Measurements from ENCODE around the gene MED13L.

MED13L gene

GRCh38 chr12:116092162-116092561 is 185.3 kb downstream of the MED13L start:
- TF ChIP-seq, protein P1, sequence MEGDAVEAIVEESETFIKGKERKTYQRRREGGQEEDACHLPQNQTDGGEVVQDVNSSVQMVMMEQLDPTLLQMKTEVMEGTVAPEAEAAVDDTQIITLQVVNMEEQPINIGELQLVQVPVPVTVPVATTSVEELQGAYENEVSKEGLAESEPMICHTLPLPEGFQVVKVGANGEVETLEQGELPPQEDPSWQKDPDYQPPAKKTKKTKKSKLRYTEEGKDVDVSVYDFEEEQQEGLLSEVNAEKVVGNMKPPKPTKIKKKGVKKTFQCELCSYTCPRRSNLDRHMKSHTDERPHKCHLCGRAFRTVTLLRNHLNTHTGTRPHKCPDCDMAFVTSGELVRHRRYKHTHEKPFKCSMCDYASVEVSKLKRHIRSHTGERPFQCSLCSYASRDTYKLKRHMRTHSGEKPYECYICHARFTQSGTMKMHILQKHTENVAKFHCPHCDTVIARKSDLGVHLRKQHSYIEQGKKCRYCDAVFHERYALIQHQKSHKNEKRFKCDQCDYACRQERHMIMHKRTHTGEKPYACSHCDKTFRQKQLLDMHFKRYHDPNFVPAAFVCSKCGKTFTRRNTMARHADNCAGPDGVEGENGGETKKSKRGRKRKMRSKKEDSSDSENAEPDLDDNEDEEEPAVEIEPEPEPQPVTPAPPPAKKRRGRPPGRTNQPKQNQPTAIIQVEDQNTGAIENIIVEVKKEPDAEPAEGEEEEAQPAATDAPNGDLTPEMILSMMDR (IDR thresholded peaks at IDR 0.05; ENCODE audit: low read depth, low read length, missing control alignments) = no peak
- DNase-seq (ENCODE audit: low read depth) = no peak
- H3K4me3 ChIP-seq (ENCODE audit: low read depth, low read length) = no peak overlapping the region

DNA sequence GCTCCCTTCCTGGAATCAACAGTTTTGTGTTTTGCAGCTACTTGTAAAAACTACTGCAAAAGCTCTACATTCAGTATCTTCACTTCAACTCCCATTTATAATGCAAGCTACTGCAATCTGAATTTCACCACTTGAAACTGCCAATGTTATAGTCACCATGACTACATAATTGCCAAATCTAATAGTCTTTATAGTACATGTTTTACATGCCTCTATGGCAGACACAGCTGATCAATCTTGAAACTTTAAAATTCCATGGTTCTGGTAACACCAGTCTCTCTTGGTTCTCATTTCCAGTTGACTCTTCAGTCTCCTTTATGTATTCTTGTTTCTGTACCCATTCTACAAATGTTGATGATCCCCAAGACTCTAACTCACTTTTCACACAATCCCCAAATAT is 185.9 kb downstream of the MED13L start:
- TF ChIP-seq, protein P1 (IDR thresholded peaks at IDR 0.05; ENCODE audit: low read depth, low read length, missing control alignments) = no peak

DNA sequence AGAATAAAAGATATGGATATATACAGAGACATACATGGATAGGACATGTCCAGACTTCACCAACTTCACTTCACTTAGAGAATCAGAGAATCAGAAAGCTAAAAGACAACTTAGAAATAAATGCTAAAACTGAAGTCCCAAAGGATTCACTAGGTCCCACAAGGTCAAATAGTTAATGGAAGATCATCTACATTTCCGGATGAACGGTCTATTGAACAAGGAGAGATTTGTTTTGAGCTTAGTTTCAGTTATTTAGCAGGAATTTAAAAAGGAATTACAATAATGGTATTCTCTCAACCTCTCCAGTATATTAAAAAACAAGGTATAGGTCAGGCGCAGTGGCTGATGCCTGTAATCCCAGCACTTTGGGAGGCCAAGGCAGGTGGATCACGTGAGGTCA is 187.0 kb downstream of the MED13L start:
- no peak overlapping the region for H3K4me3 ChIP-seq (ENCODE audit: low read depth, low read length)
- TF ChIP-seq, protein P1 (IDR thresholded peaks at IDR 0.05; ENCODE audit: low read depth, low read length, missing control alignments) = no peak
- DNase-seq (ENCODE audit: low read depth) = no peak

More for the DNA sequence above, 185.9 kb downstream of the MED13L start:
- no peak overlapping the region for H3K4me3 ChIP-seq (ENCODE audit: low read depth, low read length)
- no peak for DNase-seq (ENCODE audit: low read depth)

DNA sequence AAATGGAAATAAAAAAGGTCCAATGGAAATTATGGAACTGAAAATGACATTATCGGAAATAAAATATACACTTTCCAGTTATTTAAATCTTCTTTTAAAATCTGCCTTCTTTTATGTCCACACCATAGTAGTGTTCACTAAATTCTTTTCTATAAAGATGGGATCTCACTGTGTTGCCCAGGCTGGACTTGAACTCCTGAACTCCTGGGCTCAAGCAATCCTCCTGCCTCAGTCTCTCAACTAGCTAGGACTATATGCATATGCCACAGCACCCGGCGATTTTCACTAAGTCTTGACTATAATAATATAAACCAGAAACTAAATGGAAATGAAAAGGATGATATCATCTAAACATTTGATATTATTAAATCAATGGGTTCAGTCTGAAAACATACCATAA is 188.4 kb downstream of the MED13L start:
- DNase-seq (ENCODE audit: low read depth) = no peak
- H3K4me3 ChIP-seq (ENCODE audit: low read depth, low read length) = no peak overlapping the region
- TF ChIP-seq, protein P1 (IDR thresholded peaks at IDR 0.05; ENCODE audit: low read depth, low read length, missing control alignments) = no peak

DNA sequence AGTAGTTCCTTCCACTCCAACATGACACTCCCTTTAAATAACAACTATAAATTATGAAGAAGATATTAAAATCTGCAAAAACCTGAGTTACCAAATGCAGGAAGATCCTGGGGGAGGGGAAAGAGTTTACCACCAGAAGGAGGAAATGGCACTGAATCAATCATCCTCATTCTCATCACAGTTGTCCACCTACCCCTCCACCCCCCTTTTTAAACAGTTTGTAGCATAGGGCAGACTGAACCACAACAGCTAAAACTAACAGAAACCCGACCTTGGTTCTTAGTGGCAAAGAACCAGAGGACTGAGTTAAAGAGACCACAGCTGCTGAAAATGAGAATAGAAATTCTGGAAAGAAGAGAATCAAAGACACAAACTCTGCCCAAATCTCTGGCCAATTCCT is 189.5 kb downstream of the MED13L start:
- TF ChIP-seq, protein P1 (IDR thresholded peaks at IDR 0.05; ENCODE audit: low read depth, low read length, missing control alignments) = no peak
- DNase-seq (ENCODE audit: low read depth) = no peak
- no peak overlapping the region for H3K4me3 ChIP-seq (ENCODE audit: low read depth, low read length)

DNA sequence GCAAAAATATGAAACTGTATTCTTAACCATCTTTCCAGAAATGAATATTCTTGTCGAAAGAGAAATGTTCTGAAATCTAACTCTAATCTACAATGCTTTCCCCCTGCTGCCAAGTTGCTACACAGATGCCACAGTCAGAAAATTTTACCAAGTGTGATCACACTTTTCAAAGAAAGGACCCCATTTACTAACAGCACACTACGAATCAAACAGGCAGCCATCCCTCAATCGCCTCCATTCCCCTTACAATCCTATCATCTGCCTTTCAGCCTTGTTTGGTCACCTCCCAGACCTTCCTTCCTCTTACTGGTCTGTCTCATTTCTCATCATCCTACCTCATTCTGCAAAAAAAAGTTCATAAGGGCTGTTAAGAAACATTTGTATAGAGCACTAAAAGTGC is 190.1 kb downstream of the MED13L start:
- TF ChIP-seq, protein P1 (IDR thresholded peaks at IDR 0.05; ENCODE audit: low read depth, low read length, missing control alignments) = no peak
- no peak overlapping the region for H3K4me3 ChIP-seq (ENCODE audit: low read depth, low read length)
- no peak for DNase-seq (ENCODE audit: low read depth)

- DNase-seq (ENCODE audit: low read depth) = no peak
- H3K4me3 ChIP-seq (ENCODE audit: low read depth, low read length) = no peak overlapping the region
- TF ChIP-seq, protein P1 (IDR thresholded peaks at IDR 0.05; ENCODE audit: low read depth, low read length, missing control alignments) = no peak
Observed at GRCh38 chr12:116080415-116080814, 197.1 kb downstream of the MED13L start.

All from GM12864 (cell line).